Measurements from ENCODE around the gene C1orf94. TPM values are rescaled to one million over a fixed set of nuclear protein-coding genes. Genes with fewer than 3 reads are reported as not detected.

The C1orf94 gene
- total RNA-seq, 1 donor: not detected

GRCh38 chr1:34131396-34132160 lies 45.1 kb upstream of the C1orf94 start:
- no peak for DNase-seq (ENCODE audit: low read depth)
- H3K4me3 ChIP-seq (ENCODE audit: low read depth, low read length): no peak overlapping the region
- TF ChIP-seq, protein P1, sequence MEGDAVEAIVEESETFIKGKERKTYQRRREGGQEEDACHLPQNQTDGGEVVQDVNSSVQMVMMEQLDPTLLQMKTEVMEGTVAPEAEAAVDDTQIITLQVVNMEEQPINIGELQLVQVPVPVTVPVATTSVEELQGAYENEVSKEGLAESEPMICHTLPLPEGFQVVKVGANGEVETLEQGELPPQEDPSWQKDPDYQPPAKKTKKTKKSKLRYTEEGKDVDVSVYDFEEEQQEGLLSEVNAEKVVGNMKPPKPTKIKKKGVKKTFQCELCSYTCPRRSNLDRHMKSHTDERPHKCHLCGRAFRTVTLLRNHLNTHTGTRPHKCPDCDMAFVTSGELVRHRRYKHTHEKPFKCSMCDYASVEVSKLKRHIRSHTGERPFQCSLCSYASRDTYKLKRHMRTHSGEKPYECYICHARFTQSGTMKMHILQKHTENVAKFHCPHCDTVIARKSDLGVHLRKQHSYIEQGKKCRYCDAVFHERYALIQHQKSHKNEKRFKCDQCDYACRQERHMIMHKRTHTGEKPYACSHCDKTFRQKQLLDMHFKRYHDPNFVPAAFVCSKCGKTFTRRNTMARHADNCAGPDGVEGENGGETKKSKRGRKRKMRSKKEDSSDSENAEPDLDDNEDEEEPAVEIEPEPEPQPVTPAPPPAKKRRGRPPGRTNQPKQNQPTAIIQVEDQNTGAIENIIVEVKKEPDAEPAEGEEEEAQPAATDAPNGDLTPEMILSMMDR (IDR thresholded peaks at IDR 0.05; ENCODE audit: insufficient read depth, low read depth, low read length): no peak

DNA sequence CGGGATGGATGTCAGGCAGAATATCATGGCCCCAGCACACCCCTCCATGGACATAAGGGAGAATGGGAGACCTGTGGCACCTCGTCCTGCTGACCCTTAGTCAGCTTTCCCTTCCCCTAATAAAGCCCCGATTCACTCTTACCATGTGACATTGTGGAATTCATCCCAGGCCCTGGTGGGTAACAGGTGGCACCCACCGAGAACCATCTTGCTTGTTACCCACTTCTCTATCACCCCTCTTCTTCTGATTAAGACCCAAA lies 44.6 kb upstream of the C1orf94 start:
- TF ChIP-seq, protein P1 (IDR thresholded peaks at IDR 0.05; ENCODE audit: insufficient read depth, low read depth, low read length): no peak
- no peak for DNase-seq (ENCODE audit: low read depth)

GRCh38 chr1:34137411-34137810 lies 39.3 kb upstream of the C1orf94 start:
- H3K4me3 ChIP-seq (ENCODE audit: low read depth, low read length): no peak overlapping the region
- TF ChIP-seq, protein P1 (IDR thresholded peaks at IDR 0.05; ENCODE audit: insufficient read depth, low read depth, low read length): no peak
- DNase-seq (ENCODE audit: low read depth): no peak

More for the DNA sequence above, 44.6 kb upstream of the C1orf94 start:
- no peak overlapping the region for H3K4me3 ChIP-seq (ENCODE audit: low read depth, low read length)

- TF ChIP-seq, protein P1 (IDR thresholded peaks at IDR 0.05; ENCODE audit: insufficient read depth, low read depth, low read length): no peak
- DNase-seq (ENCODE audit: low read depth): no peak
- no peak overlapping the region for H3K4me3 ChIP-seq (ENCODE audit: low read depth, low read length)
Measured at GRCh38 chr1:34140011-34140676, 36.6 kb upstream of the C1orf94 start.

DNA sequence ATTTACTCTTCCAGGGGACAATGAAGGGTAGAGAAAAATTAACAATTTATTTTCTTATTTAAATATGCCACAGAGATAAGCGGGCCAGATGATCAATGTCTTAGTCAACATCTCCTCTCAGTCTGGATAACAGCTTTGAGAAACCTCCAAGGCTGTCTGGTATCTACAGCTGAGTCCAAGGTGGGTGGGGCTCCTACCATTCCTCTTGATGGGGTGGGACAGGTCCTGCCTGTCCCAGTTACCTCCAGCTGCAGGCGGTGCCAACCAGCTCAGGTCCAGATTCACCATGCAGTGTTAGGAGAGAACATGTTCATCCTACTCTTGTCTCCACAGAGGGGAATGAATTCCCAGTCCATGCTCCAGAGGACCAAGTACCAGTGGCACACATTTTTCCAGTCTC lies 32.7 kb upstream of the C1orf94 start:
- TF ChIP-seq, protein P1 (IDR thresholded peaks at IDR 0.05; ENCODE audit: insufficient read depth, low read depth, low read length): no peak
- no peak overlapping the region for H3K4me3 ChIP-seq (ENCODE audit: low read depth, low read length)
- no peak for DNase-seq (ENCODE audit: low read depth)

- DNase-seq (ENCODE audit: low read depth): no peak
- TF ChIP-seq, protein P1 (IDR thresholded peaks at IDR 0.05; ENCODE audit: insufficient read depth, low read depth, low read length): no peak
- H3K4me3 ChIP-seq (ENCODE audit: low read depth, low read length): no peak overlapping the region
Measured at GRCh38 chr1:34144766-34145165, 31.9 kb upstream of the C1orf94 start.
